IMR-90 (cell line): ENCODE results near the gene LMX1A. TPM values are rescaled to one million over a fixed set of nuclear protein-coding genes. Genes with fewer than 3 reads are reported as not detected.
A peak's percentile ranks its signal among the peaks of the same experiment; 100 is the strongest.

Experiments used
- ATAC-seq: fragments of 200-7000 bp; cut with Tn5 transposase; 2 replicates; pipeline ENCODE4 v1.9.1; 2020; ENCODE audit warnings: low read depth, mild to moderate bottlenecking, moderate library complexity
- BruUV-seq: library from RNA; stranded (reverse); fragments of 400-500 nt; replicated peaks from 2 replicates; lab custom pipeline; 2021; lab: Mats Ljungman, UMichigan
- CTCF ChIA-PET: fragments of 300-600 bp; formaldehyde crosslinking; extraction: SDS; loops from one replicate; lab custom pipeline; 2021; ENCODE audit warnings: antibody characterized with exemption; lab: Yijun Ruan, JAX
- POLR2A ChIA-PET: fragments of 300-600 bp; sonication (Branson Sonifier 250); formaldehyde crosslinking; loops from one replicate; lab custom pipeline; 2022; ENCODE audit warnings: antibody characterized with exemption; ENCODE audit not compliant: unreplicated experiment; lab: Charles Lee
- DNase-seq: peaks from one replicate; pipeline ENCODE4 v3.0.0; 2013
- H2AFZ ChIP-seq: replicated peaks from 2 replicates; pipeline ENCODE3; 2013; ENCODE audit warnings: low read length, mild to moderate bottlenecking; ENCODE audit not compliant: poor library complexity
- H2AK5ac ChIP-seq: 2 replicates; pipeline ENCODE4 v1.6.1; 2013; ENCODE audit warnings: low read depth, low read length, inconsistent platforms
- H2AK9ac ChIP-seq: replicated peaks from 2 replicates; pipeline ENCODE3; 2013; ENCODE audit warnings: mild to moderate bottlenecking, low read depth, low read length, moderate library complexity; ENCODE audit not compliant: poor library complexity
- H2BK120ac ChIP-seq: 2 replicates; pipeline ENCODE4 v1.6.1; 2013; ENCODE audit warnings: low read depth, low read length, inconsistent platforms
- H2BK15ac ChIP-seq: 3 replicates; pipeline ENCODE4 v1.6.1; 2013; ENCODE audit warnings: low read depth, low read length, inconsistent platforms
- H2BK20ac ChIP-seq: 2 replicates; pipeline ENCODE4 v1.6.1; 2013; ENCODE audit warnings: low read depth, mild to moderate bottlenecking, inconsistent platforms, low read length, moderate library complexity
- H2BK5ac ChIP-seq: 2 replicates; pipeline ENCODE4 v1.6.1; 2013; ENCODE audit warnings: mild to moderate bottlenecking, low read depth, low read length, inconsistent platforms; ENCODE audit not compliant: poor library complexity, severe bottlenecking
- H3K14ac ChIP-seq: replicated peaks from 2 replicates; pipeline ENCODE4 v1.6.1; 2013; ENCODE audit warnings: low read depth, low read length, inconsistent platforms
- H3K18ac ChIP-seq: 2 replicates; pipeline ENCODE4 v1.6.1; 2013; ENCODE audit warnings: low read depth, low read length, control low read depth
- H3K23ac ChIP-seq: 2 replicates; pipeline ENCODE4 v1.6.1; 2013; ENCODE audit warnings: low read depth, low read length, inconsistent platforms
- H3K27ac ChIP-seq: 2 replicates; pipeline ENCODE4 v1.5.1; 2013; ENCODE audit warnings: mild to moderate bottlenecking, control low read depth, low read length; ENCODE audit not compliant: insufficient read depth
- H3K27me3 ChIP-seq: 2 replicates; pipeline ENCODE4 v1.6.1; 2013; ENCODE audit warnings: low read length; ENCODE audit not compliant: control insufficient read depth, insufficient read depth
- H3K36me3 ChIP-seq: 2 replicates; pipeline ENCODE4 v1.6.1; 2013; ENCODE audit warnings: low read length, mixed read lengths; ENCODE audit not compliant: control insufficient read depth, insufficient read depth
- H3K4ac ChIP-seq: 2 replicates; pipeline ENCODE4 v1.6.1; 2013; ENCODE audit warnings: low read depth, low read length, inconsistent platforms
- H3K4me1 ChIP-seq: 2 replicates; pipeline ENCODE4 v1.6.1; 2013; ENCODE audit warnings: low read length, mixed read lengths; ENCODE audit not compliant: control insufficient read depth, insufficient read depth
- H3K4me2 ChIP-seq: 2 replicates; pipeline ENCODE4 v1.6.1; 2013; ENCODE audit warnings: low read depth, mild to moderate bottlenecking, control low read depth, low read length, moderate library complexity
- H3K4me3 ChIP-seq: 2 replicates; pipeline ENCODE4 v1.5.1; 2013; ENCODE audit warnings: low read depth, mild to moderate bottlenecking, control low read depth, low read length, moderate library complexity; ENCODE audit not compliant: insufficient read depth
- H3K56ac ChIP-seq: 2 replicates; pipeline ENCODE4 v1.6.1; 2013; ENCODE audit warnings: low read length, inconsistent platforms; ENCODE audit not compliant: insufficient read depth; ENCODE audit errors: extremely low read depth
- H3K79me1 ChIP-seq, 2 experiments: 2 replicates each; pipeline ENCODE4 v1.6.1; 2013; ENCODE audit warnings: low read length in 2 of 2, inconsistent platforms in 1 of 2, low read depth in 1 of 2
- H3K9ac ChIP-seq: 2 replicates; pipeline ENCODE4 v1.6.1; 2013; ENCODE audit warnings: low read depth, low read length, control low read depth
- H3K9me1 ChIP-seq: 2 replicates; pipeline ENCODE4 v1.6.1; 2013; ENCODE audit warnings: low read length, inconsistent platforms; ENCODE audit not compliant: insufficient read depth
- H3K9me3 ChIP-seq: 2 replicates; pipeline ENCODE4 v1.6.1; 2013; ENCODE audit warnings: low read length; ENCODE audit not compliant: control insufficient read depth, insufficient read depth
- H4K20me1 ChIP-seq: 2 replicates; pipeline ENCODE4 v1.6.1; 2013; ENCODE audit warnings: low read length, inconsistent platforms; ENCODE audit not compliant: insufficient read depth
- H4K5ac ChIP-seq: 2 replicates; pipeline ENCODE4 v1.6.1; 2013; ENCODE audit warnings: mild to moderate bottlenecking, low read depth, low read length, control low read depth
- H4K8ac ChIP-seq, 2 experiments: 2 replicates each; pipeline ENCODE4 v1.6.1; 2013; ENCODE audit warnings: low read depth in 2 of 2, low read length in 2 of 2, control low read depth in 1 of 2, inconsistent platforms in 1 of 2
- H4K91ac ChIP-seq: 2 replicates; pipeline ENCODE4 v1.6.1; 2013; ENCODE audit warnings: low read depth, low read length, inconsistent platforms; ENCODE audit not compliant: insufficient read depth
- BHLHE40 ChIP-seq: fragments of 150-350 bp; IDR thresholded peaks from 2 replicates; pipeline ENCODE4 v1.6.1; 2016; ENCODE audit warnings: mild to moderate bottlenecking, low read depth, low read length
- CEBPB ChIP-seq: IDR thresholded peaks from 2 replicates; pipeline ENCODE4 v1.6.1; 2012; ENCODE audit warnings: low read depth, low read length, improper control_type of control experiment
- CHD1 ChIP-seq: IDR thresholded peaks from 2 replicates; pipeline ENCODE4 v1.6.1; 2012; ENCODE audit warnings: low read depth, low read length, improper control_type of control experiment
- FOS ChIP-seq: fragments of 150-350 bp; IDR thresholded peaks from 2 replicates; pipeline ENCODE4 v1.6.1; 2016; ENCODE audit warnings: low read depth, low read length
- MAFK ChIP-seq: IDR thresholded peaks from 2 replicates; pipeline ENCODE4 v1.6.1; 2012; ENCODE audit warnings: low read depth, low read length, improper control_type of control experiment
- MAZ ChIP-seq: IDR thresholded peaks from 2 replicates; pipeline ENCODE4 v1.6.1; 2012; ENCODE audit warnings: low read depth, mild to moderate bottlenecking, low read length, improper control_type of control experiment, moderate library complexity, borderline replicate concordance
- MXI1 ChIP-seq: IDR thresholded peaks from 2 replicates; pipeline ENCODE4 v1.6.1; 2012; ENCODE audit warnings: low read depth, mild to moderate bottlenecking, low read length, moderate library complexity, borderline replicate concordance
- POLR2A ChIP-seq: IDR thresholded peaks from 2 replicates; pipeline ENCODE4 v1.6.1; 2012; ENCODE audit warnings: mild to moderate bottlenecking, low read depth, low read length
- RAD21 ChIP-seq: IDR thresholded peaks from 2 replicates; pipeline ENCODE4 v1.6.1; 2012; ENCODE audit warnings: low read length, improper control_type of control experiment
- RCOR1 ChIP-seq: IDR thresholded peaks from 2 replicates; pipeline ENCODE4 v1.6.1; 2012; ENCODE audit warnings: mild to moderate bottlenecking, low read length, improper control_type of control experiment; ENCODE audit not compliant: insufficient replicate concordance
- RFX5 ChIP-seq: IDR thresholded peaks from 2 replicates; pipeline ENCODE4 v1.8.0; 2012; ENCODE audit warnings: low read depth, mild to moderate bottlenecking, low read length, moderate library complexity
- SMC3 ChIP-seq: fragments of 150-350 bp; IDR thresholded peaks from 2 replicates; pipeline ENCODE4 v1.6.1; 2016; ENCODE audit warnings: low read depth, mild to moderate bottlenecking, antibody characterized with exemption, low read length, moderate library complexity
- WGBS, 2 experiments: methylation state at CpG; one replicate each; pipeline versions ENCODE4 v1.1.5 to v1.1.7; 2013; ENCODE audit warnings: missing lambda C conversion rate in 2 of 2; ENCODE audit not compliant: insufficient read length in 1 of 2; ENCODE audit errors: extremely low coverage in 2 of 2; 5-methylcytosine and 5-hydroxymethylcytosine counted together
- dilution Hi-C: fragments of 300-500 bp; cut with HindIII; formaldehyde crosslinking; loops from one replicate; pipeline ENCODE4 v1.14.3; 2018; ENCODE audit warnings: low sequenced_read_pairs; ENCODE audit not compliant: unreplicated experiment
- in situ Hi-C: fragments of 300-500 bp; cut with MboI; formaldehyde crosslinking; loops from 3 replicates; pipeline ENCODE4 v1.14.3; 2019; ENCODE audit warnings: low sequenced_read_pairs, inconsistent platforms, mixed read lengths
- intact Hi-C: fragments of 100-400 bp; cut with micrococcal nuclease; formaldehyde crosslinking; loops from 2 replicates; pipeline ENCODE4 v1.10.0; 2022
- polyA plus RNA-seq, 3 experiments: library from polyadenylated mRNA; depleted of rRNA; stranded (reverse); fragments of >200 nt; gene quantifications; 2 replicates each; pipeline ENCODE4 v1.2.3, GENCODE V29; 2012; ENCODE audit warnings: low replicate concordance in 1 of 3
- total RNA-seq: library from RNA; depleted of rRNA; stranded (reverse); fragments of >200 nt; gene quantifications from 2 replicates; pipeline ENCODE4 v1.2.3, GENCODE V29; 2012
- TF ChIP-seq, protein P1 (sequence below): fragments of 150-350 bp; IDR thresholded peaks from 2 replicates; pipeline ENCODE4 v1.6.1; 2017; ENCODE audit warnings: mild to moderate bottlenecking, antibody characterized with exemption, low read length, low read depth
- TF ChIP-seq, protein P2 (sequence below): fragments of 150-350 bp; IDR thresholded peaks from 2 replicates; pipeline ENCODE4 v1.6.1; 2016; ENCODE audit warnings: low read depth, mild to moderate bottlenecking, low read length, moderate library complexity, borderline replicate concordance
- TF ChIP-seq, protein P3 (sequence below): conservative IDR thresholded peaks from 2 replicates; pipeline ENCODE4 v1.5.1; 2012; ENCODE audit warnings: mild to moderate bottlenecking, low read depth, low read length, improper control_type of control experiment

LMX1A gene
- total and polyA plus RNA-seq, 2 of the 4 experiments (the other 2 are of a cell fraction), result not detected

- Histone ChIP-seq H4K20me1 (no peaks in the 10 kb centered on the region), H3K18ac (no peak overlapping the region), H3K27ac (no peak overlapping the region), H3K79me1 (no peaks in the 10 kb centered on the region), H4K91ac (no peak overlapping the region), H2AFZ (peak overlapping the region; percentile 33), H3K14ac (no peak overlapping the region), H2BK5ac (no peak overlapping the region), H2AK9ac (no peak overlapping the region), H2AK5ac (no peak overlapping the region), H3K4me1 (no peaks in the 10 kb centered on the region), H3K23ac (no peak overlapping the region), H3K9me1 (no peaks in the 10 kb centered on the region), H3K36me3 (no peaks in the 10 kb centered on the region), H3K27me3 (no peaks in the 10 kb centered on the region), H3K4ac (no peak overlapping the region), H3K4me2 (no peak overlapping the region), H2BK120ac (no peak overlapping the region), H4K5ac (no peak overlapping the region), H3K9me3 (no peaks in the 10 kb centered on the region), H2BK15ac (no peak overlapping the region), H4K8ac (no peak overlapping the region), H2BK20ac (no peak overlapping the region), H3K56ac (no peak overlapping the region), H3K4me3 (no peak overlapping the region), H3K9ac (no peak overlapping the region)
- TF ChIP-seq, protein P1, sequence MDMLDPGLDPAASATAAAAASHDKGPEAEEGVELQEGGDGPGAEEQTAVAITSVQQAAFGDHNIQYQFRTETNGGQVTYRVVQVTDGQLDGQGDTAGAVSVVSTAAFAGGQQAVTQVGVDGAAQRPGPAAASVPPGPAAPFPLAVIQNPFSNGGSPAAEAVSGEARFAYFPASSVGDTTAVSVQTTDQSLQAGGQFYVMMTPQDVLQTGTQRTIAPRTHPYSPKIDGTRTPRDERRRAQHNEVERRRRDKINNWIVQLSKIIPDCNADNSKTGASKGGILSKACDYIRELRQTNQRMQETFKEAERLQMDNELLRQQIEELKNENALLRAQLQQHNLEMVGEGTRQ, result no peak
- TF ChIP-seq MXI1, result no peak
- TF ChIP-seq BHLHE40, result no peak
- no peak for TF ChIP-seq RCOR1
- no peak for TF ChIP-seq RFX5
- TF ChIP-seq, protein P2, sequence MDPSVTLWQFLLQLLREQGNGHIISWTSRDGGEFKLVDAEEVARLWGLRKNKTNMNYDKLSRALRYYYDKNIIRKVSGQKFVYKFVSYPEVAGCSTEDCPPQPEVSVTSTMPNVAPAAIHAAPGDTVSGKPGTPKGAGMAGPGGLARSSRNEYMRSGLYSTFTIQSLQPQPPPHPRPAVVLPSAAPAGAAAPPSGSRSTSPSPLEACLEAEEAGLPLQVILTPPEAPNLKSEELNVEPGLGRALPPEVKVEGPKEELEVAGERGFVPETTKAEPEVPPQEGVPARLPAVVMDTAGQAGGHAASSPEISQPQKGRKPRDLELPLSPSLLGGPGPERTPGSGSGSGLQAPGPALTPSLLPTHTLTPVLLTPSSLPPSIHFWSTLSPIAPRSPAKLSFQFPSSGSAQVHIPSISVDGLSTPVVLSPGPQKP, result no peak
- no peak for TF ChIP-seq FOS
- TF ChIP-seq, protein P3, sequence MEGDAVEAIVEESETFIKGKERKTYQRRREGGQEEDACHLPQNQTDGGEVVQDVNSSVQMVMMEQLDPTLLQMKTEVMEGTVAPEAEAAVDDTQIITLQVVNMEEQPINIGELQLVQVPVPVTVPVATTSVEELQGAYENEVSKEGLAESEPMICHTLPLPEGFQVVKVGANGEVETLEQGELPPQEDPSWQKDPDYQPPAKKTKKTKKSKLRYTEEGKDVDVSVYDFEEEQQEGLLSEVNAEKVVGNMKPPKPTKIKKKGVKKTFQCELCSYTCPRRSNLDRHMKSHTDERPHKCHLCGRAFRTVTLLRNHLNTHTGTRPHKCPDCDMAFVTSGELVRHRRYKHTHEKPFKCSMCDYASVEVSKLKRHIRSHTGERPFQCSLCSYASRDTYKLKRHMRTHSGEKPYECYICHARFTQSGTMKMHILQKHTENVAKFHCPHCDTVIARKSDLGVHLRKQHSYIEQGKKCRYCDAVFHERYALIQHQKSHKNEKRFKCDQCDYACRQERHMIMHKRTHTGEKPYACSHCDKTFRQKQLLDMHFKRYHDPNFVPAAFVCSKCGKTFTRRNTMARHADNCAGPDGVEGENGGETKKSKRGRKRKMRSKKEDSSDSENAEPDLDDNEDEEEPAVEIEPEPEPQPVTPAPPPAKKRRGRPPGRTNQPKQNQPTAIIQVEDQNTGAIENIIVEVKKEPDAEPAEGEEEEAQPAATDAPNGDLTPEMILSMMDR, result no peak
- no peak for TF ChIP-seq MAZ
- TF ChIP-seq SMC3, result no peak
- no peak for TF ChIP-seq CHD1
- TF ChIP-seq RAD21, result no peak
- TF ChIP-seq POLR2A, result no peak
- no peak for TF ChIP-seq CEBPB
- no peak for TF ChIP-seq MAFK
- in situ Hi-C loops, result no loop called here
- ATAC-seq (no peak), DNase-seq (no peak)
- dilution Hi-C loops, result no loop called here
- intact Hi-C loops, result no loop called here
- WGBS, 2 experiments, result no CpG with 5 or more reads among the region's 4 CpGs
- POLR2A ChIA-PET, result no interaction called here
- CTCF ChIA-PET, result no interaction called here
- no TSS peak for BruUV-seq
These were observed 182.0 kb downstream of the LMX1A start for GRCh38 chr1:165174491-165174890.
